GM12865 (cell line): Measurements from ENCODE around the gene PRKAA1.

Experiments
- DNase-seq: peaks from one replicate; pipeline ENCODE4 v3.0.0; 2010; ENCODE audit warnings: low read depth
- H3K4me3 ChIP-seq: 2 replicates; pipeline ENCODE4 v1.5.1; 2011; ENCODE audit warnings: mild to moderate bottlenecking, low read depth, low read length, control low read depth
- CTCF ChIP-seq: IDR thresholded peaks from 2 replicates; pipeline ENCODE4 v1.5.1; 2011; ENCODE audit warnings: low read length, control low read depth, low read depth, inconsistent platforms; ENCODE audit not compliant: insufficient read depth; ENCODE audit errors: missing control alignments

Gene PRKAA1

GRCh38 chr5:40776658-40776977, 21.6 kb downstream of the PRKAA1 start:
- H3K4me3 ChIP-seq = no peak overlapping the region
- TF ChIP-seq CTCF = no peak
- no peak for DNase-seq

DNA sequence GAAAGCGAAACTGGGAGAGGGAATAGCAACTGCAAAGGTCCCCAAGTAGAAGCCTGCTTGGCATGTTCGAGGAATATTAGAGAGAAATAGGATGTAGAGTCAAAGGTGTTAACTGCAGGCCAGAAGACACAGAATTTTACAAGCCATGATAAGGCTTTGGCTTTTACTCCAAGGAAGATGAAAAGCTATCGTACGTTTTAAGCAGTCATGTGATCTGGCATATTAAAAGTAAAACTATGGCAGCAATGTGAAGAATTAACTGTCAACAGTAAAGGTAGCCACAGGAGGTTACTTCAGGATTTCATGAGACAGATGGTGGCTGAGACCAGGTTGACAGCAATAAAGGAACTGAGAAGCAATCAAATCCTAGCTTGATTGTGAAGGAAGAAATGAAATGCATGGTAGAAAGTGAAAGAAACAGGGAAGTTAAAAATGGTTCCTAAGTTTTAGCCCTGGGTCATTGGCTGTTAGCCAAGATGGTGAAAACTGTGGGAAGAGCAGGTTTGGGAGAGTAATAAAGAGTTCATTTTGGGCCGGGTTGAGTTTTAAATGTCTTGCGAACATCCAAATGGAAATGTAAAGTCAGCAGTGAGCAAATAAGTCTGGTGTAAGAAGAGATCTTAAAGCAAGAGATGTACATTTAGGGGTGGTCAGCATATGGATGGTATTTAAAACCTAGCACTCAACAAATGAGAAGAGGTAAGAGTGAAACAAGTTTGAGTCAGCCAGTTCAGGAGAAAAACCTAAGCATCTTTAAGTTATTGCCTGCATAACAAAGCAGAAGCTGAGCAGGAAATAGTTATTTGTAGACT, 22.1 kb downstream of the PRKAA1 start:
- DNase-seq = no peak
- H3K4me3 ChIP-seq = no peak overlapping the region
- no peak for TF ChIP-seq CTCF

DNA sequence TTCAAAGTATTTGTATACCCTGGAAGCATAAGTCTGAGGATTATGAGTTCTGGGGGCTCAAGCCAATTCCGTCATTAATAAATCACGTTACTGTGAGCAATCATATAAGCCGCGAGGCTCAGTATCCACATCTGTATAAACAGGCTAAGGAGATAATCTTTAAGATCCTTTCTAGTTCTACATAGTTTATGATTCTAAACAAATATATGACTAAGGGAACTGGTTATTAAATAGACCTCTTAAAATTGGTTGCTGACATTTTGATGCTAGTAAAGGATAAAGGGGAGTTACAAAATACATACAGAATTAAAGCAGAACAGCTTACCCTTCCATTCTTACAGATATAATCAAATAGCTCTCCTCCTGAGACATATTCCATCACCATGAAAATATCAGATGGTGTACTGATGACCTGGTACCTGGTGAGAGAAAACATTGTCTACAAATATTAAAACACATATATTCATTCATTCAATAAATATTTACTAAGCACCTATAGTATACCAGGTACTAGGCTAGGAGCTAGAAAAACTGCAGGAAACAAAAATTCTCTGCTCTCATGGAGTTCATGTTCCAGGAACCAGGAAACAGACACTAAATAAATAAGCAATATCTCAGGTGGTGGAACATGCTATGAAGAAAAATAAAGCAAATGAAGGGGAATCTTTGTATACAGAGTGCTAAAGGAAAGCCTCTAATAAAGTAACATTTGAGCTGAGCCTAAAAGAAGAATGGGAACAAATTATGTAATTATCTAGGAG, 22.9 kb downstream of the PRKAA1 start:
- TF ChIP-seq CTCF = no peak
- no peak overlapping the region for H3K4me3 ChIP-seq
- no peak for DNase-seq

GRCh38 chr5:40774623-40775022, 23.6 kb downstream of the PRKAA1 start:
- DNase-seq = no peak

GRCh38 chr5:40770764-40771163, 27.4 kb downstream of the PRKAA1 start:
- TF ChIP-seq CTCF = no peak
- no peak for DNase-seq
- no peak overlapping the region for H3K4me3 ChIP-seq

More at GRCh38 chr5:40774623-40775022, 23.6 kb downstream of the PRKAA1 start:
- no peak for TF ChIP-seq CTCF
- no peak overlapping the region for H3K4me3 ChIP-seq

GRCh38 chr5:40762705-40763104, 35.5 kb downstream of the PRKAA1 start:
- TF ChIP-seq CTCF = no peak
- no peak for DNase-seq
- no peak overlapping the region for H3K4me3 ChIP-seq

DNA sequence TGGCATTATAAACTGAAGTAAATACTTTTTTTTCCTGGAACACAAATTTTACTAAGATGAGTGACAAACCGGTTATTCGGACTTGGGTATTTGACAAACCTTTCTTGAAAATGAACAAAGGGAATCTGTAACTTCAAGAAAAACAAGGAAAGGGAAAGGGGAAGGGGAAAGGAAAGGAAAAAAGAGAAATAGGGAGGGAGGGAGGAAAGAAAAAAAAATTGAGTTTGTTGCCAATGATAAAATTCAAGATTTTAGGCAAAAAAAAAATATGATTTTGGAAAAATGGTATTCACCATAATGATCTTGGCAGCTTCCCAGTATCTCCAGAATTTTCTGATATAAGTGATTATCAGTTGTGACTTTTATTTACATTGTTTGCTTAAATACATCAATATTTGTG, 40.8 kb downstream of the PRKAA1 start:
- H3K4me3 ChIP-seq = no peak overlapping the region
- no peak for DNase-seq
- no peak for TF ChIP-seq CTCF
